Fibroblast of the conjunctiva (primary cell): ENCODE measurements around the gene KAT6B.
"Not testable (repeated sequence)": the region's sequence is repeated elsewhere in the genome, so short reads cannot be mapped to it uniquely, and the experiment has no call there.

ENCODE experiments used
- DNase-seq: peaks from one replicate; pipeline ENCODE4 v3.0.0-alpha.2; 2010; ENCODE audit warnings: low read depth

The KAT6B gene

GRCh38 chr10:74826142-74827044, at the start of gene KAT6B:
KAT6B (plus strand) TSS chr10:74826600; CDS start chr10:74842858, 16,258 bp downstream.
- DNase-seq: peak; percentile 100

- no peak for DNase-seq
These were observed 47.8 kb upstream of the KAT6B start for GRCh38 chr10:74778436-74779094.

- not testable (repeated sequence) for DNase-seq
These were observed 44.5 kb upstream of the KAT6B start for GRCh38 chr10:74781870-74782269.

- no peak for DNase-seq
These were observed 41.9 kb upstream of the KAT6B start for GRCh38 chr10:74784462-74784861.

- DNase-seq: no peak
These were observed 40.3 kb upstream of the KAT6B start for GRCh38 chr10:74786126-74786525.

- DNase-seq: no peak
These were observed 38.9 kb upstream of the KAT6B start for GRCh38 chr10:74787457-74787856.

GRCh38 chr10:74791979-74792378, 34.4 kb upstream of the KAT6B start:
- not testable (repeated sequence) for DNase-seq

- no peak for DNase-seq
These were observed 33.7 kb upstream of the KAT6B start for GRCh38 chr10:74792726-74793125.

- DNase-seq: not testable (repeated sequence)
These were observed 33.2 kb upstream of the KAT6B start for GRCh38 chr10:74793240-74793639.

GRCh38 chr10:74794531-74794930, 31.9 kb upstream of the KAT6B start:
- no peak for DNase-seq

- no peak for DNase-seq
These were observed 28.9 kb upstream of the KAT6B start for GRCh38 chr10:74797550-74797949.

GRCh38 chr10:74799721-74800221, 26.6 kb upstream of the KAT6B start:
- DNase-seq: peak; percentile 70

- no peak for DNase-seq
These were observed 25.0 kb upstream of the KAT6B start for GRCh38 chr10:74801447-74801846.

- no peak for DNase-seq
These were observed 17.9 kb upstream of the KAT6B start for GRCh38 chr10:74808501-74808900.

GRCh38 chr10:74810087-74810486, 16.3 kb upstream of the KAT6B start:
- DNase-seq: no peak

- DNase-seq: no peak
These were observed 12.8 kb upstream of the KAT6B start for GRCh38 chr10:74813381-74814259.

- DNase-seq: no peak
These were observed 11.6 kb upstream of the KAT6B start for GRCh38 chr10:74814797-74815196.

GRCh38 chr10:74816824-74817498, 9.4 kb upstream of the KAT6B start:
- no peak for DNase-seq

- DNase-seq: no peak
These were observed 4.9 kb upstream of the KAT6B start for GRCh38 chr10:74821501-74821900.

- no peak for DNase-seq
These were observed 4.3 kb upstream of the KAT6B start for GRCh38 chr10:74822101-74822500.

GRCh38 chr10:74822521-74823089, 3.8 kb upstream of the KAT6B start:
- DNase-seq: no peak
